Measurements from ENCODE around the gene PEX3.

PEX3 gene

GRCh38 chr6:143482593-143482992 lies 32.0 kb downstream of the PEX3 start:
- ChIA-PET POLR2A (ENCODE audit: low non-redundant PET) (no interaction called here), CTCF (interaction anchor here (0.8 kb wide), 1 partner anchor 19 kb away, joined by 4 read pairs; no protein-coding TSS in a partner anchor)
- TF ChIP-seq, protein P1, sequence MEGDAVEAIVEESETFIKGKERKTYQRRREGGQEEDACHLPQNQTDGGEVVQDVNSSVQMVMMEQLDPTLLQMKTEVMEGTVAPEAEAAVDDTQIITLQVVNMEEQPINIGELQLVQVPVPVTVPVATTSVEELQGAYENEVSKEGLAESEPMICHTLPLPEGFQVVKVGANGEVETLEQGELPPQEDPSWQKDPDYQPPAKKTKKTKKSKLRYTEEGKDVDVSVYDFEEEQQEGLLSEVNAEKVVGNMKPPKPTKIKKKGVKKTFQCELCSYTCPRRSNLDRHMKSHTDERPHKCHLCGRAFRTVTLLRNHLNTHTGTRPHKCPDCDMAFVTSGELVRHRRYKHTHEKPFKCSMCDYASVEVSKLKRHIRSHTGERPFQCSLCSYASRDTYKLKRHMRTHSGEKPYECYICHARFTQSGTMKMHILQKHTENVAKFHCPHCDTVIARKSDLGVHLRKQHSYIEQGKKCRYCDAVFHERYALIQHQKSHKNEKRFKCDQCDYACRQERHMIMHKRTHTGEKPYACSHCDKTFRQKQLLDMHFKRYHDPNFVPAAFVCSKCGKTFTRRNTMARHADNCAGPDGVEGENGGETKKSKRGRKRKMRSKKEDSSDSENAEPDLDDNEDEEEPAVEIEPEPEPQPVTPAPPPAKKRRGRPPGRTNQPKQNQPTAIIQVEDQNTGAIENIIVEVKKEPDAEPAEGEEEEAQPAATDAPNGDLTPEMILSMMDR (conservative IDR thresholded peaks at IDR 0.05; ENCODE audit: low read depth) = no peak
- DNase-seq (ENCODE audit: low spot score) = no peak
- H3K27ac ChIP-seq = no peak overlapping the region

GRCh38 chr6:143485967-143486366 lies 35.4 kb downstream of the PEX3 start:
- no peak overlapping the region for H3K27ac ChIP-seq
- ChIA-PET POLR2A (ENCODE audit: low non-redundant PET) (no interaction called here), CTCF (no interaction called here)
- DNase-seq (ENCODE audit: low spot score) = no peak
- TF ChIP-seq, protein P1 (conservative IDR thresholded peaks at IDR 0.05; ENCODE audit: low read depth) = no peak

GRCh38 chr6:143486752-143487151 lies 36.1 kb downstream of the PEX3 start:
- DNase-seq (ENCODE audit: low spot score) = no peak
- POLR2A ChIA-PET (ENCODE audit: low non-redundant PET) = no interaction called here
- CTCF ChIA-PET = interaction anchor here (0.6 kb wide), 1 partner anchor 564 kb away, joined by 3 read pairs; no protein-coding TSS in a partner anchor
- no peak overlapping the region for H3K27ac ChIP-seq
- TF ChIP-seq, protein P1 (conservative IDR thresholded peaks at IDR 0.05; ENCODE audit: low read depth) = no peak

- ChIA-PET CTCF (interaction anchor here (0.6 kb wide), 1 partner anchor 213 kb away, joined by 3 read pairs; no protein-coding TSS in a partner anchor), POLR2A (ENCODE audit: low non-redundant PET) (no interaction called here)
These were observed 39.6 kb downstream of the PEX3 start for GRCh38 chr6:143490244-143490643.

GRCh38 chr6:143490775-143491174 lies 40.2 kb downstream of the PEX3 start:
- H3K27ac ChIP-seq = no peak overlapping the region
- CTCF ChIA-PET = interaction anchor here (0.6 kb wide), 1 partner anchor 213 kb away, joined by 3 read pairs; no protein-coding TSS in a partner anchor
- DNase-seq (ENCODE audit: low spot score) = no peak
- POLR2A ChIA-PET (ENCODE audit: low non-redundant PET) = no interaction called here
- TF ChIP-seq, protein P1 (conservative IDR thresholded peaks at IDR 0.05; ENCODE audit: low read depth) = no peak

More at GRCh38 chr6:143490244-143490643, 39.6 kb downstream of the PEX3 start:
- TF ChIP-seq, protein P1 (conservative IDR thresholded peaks at IDR 0.05; ENCODE audit: low read depth) = no peak
- no peak for DNase-seq (ENCODE audit: low spot score)
- no peak overlapping the region for H3K27ac ChIP-seq

- no peak overlapping the region for H3K27ac ChIP-seq
- POLR2A ChIA-PET (ENCODE audit: low non-redundant PET) = no interaction called here
- TF ChIP-seq, protein P1 (conservative IDR thresholded peaks at IDR 0.05; ENCODE audit: low read depth) = no peak
- DNase-seq (ENCODE audit: low spot score) = no peak
- CTCF ChIA-PET = no interaction called here
These were observed 46.4 kb downstream of the PEX3 start for GRCh38 chr6:143496974-143497373.
